T-helper 17 cell (primary cell): Measurements from ENCODE around the gene RBM12. TPM values are rescaled to one million over a fixed set of nuclear protein-coding genes. Genes with fewer than 3 reads are reported as not detected.
A peak's percentile ranks its signal among the peaks of the same experiment; 100 is the strongest.

Source experiments
- ATAC-seq: fragments of 150-1000 bp; cut with Tn5 transposase; 2 replicates; pipeline ENCODE4 v1.10.0; 2021; ENCODE audit warnings: mild to moderate bottlenecking, moderate library complexity
- DNase-seq, 3 donors: peaks; one replicate each; pipeline versions ENCODE4 v3.0.0 to v3.0.0-alpha.2; 2020 to 2021
- H3K9me3 ChIP-seq: one replicate; pipeline ENCODE4 v1.7.0; 2013; ENCODE audit warnings: low read length, mild to moderate bottlenecking; ENCODE audit not compliant: control insufficient read depth, poor library complexity, severe bottlenecking
- H3K27ac Mint-ChIP-seq: one replicate; pipeline ENCODE4 v1.8.0; 2022; ENCODE audit warnings: mild to moderate bottlenecking, moderate library complexity, mixed read lengths
- H3K27me3 Mint-ChIP-seq: one replicate; pipeline ENCODE4 v1.8.0; 2022; ENCODE audit warnings: mixed read lengths
- H3K36me3 Mint-ChIP-seq: one replicate; pipeline ENCODE4 v1.8.0; 2022; ENCODE audit warnings: low read depth, mixed read lengths
- H3K4me1 Mint-ChIP-seq: one replicate; pipeline ENCODE4 v1.8.0; 2022; ENCODE audit warnings: mild to moderate bottlenecking, mixed read lengths
- H3K4me3 Mint-ChIP-seq: one replicate; pipeline ENCODE4 v1.8.0; 2022; ENCODE audit warnings: mild to moderate bottlenecking, moderate library complexity, mixed read lengths
- total RNA-seq, 4 donors: library from RNA in 2 of 4; stranded (reverse) in 2 of 4; gene quantifications; one replicate each; pipeline ENCODE4 v1.2.3 and lab custom pipeline; 2022 to 2026

The RBM12 gene
- total RNA-seq, 2 donors from 2014 or later, result 86.0 to 87.8 TPM

GRCh38 chr20:35602851-35603495 lies 61.7 kb downstream of the RBM12 start:
- DNase-seq, result no peak
- H3K27me3 Mint-ChIP-seq, result peaks cover 11% of the 10 kb centered on the region
- no peak overlapping the region for H3K27ac Mint-ChIP-seq

DNA sequence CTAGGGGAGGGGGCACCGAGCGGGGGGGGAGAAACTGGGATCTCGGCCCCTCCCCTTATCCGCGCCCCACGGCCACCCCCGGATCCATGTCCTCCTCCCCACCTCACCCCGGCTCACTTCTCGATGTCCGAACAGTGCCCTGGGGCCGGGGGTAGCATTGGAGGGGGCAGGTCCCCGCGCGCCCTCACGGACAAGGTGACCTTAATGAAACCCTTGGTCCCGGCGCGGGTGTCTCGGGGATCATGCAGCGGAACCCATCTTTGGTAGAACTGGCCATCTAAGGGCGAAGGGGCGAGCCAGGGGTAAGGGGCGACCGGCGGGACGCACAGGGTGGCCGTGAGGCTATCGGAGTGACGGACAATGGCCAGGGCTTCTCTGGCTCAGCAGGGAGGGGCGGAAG lies 62.7 kb downstream of the RBM12 start:
- peaks cover 20% of the 10 kb centered on the region for H3K4me1 Mint-ChIP-seq
- no peak overlapping the region for H3K27ac Mint-ChIP-seq
- no peaks in the 10 kb centered on the region for H3K9me3 ChIP-seq
- peak overlapping the region; percentile 12 for H3K4me3 Mint-ChIP-seq
- DNase-seq (no peak), ATAC-seq (no peak)
- H3K36me3 Mint-ChIP-seq, result peaks cover 3% of the 10 kb centered on the region
- H3K27me3 Mint-ChIP-seq, result peaks cover 18% of the 10 kb centered on the region

More at GRCh38 chr20:35602851-35603495, 61.7 kb downstream of the RBM12 start:
- Mint-ChIP-seq H3K36me3 (no peaks in the 10 kb centered on the region), H3K4me1 (peaks cover 16% of the 10 kb centered on the region), H3K4me3 (peak overlapping the region; percentile 68)
- no peaks in the 10 kb centered on the region for H3K9me3 ChIP-seq
- no peak for ATAC-seq

DNA sequence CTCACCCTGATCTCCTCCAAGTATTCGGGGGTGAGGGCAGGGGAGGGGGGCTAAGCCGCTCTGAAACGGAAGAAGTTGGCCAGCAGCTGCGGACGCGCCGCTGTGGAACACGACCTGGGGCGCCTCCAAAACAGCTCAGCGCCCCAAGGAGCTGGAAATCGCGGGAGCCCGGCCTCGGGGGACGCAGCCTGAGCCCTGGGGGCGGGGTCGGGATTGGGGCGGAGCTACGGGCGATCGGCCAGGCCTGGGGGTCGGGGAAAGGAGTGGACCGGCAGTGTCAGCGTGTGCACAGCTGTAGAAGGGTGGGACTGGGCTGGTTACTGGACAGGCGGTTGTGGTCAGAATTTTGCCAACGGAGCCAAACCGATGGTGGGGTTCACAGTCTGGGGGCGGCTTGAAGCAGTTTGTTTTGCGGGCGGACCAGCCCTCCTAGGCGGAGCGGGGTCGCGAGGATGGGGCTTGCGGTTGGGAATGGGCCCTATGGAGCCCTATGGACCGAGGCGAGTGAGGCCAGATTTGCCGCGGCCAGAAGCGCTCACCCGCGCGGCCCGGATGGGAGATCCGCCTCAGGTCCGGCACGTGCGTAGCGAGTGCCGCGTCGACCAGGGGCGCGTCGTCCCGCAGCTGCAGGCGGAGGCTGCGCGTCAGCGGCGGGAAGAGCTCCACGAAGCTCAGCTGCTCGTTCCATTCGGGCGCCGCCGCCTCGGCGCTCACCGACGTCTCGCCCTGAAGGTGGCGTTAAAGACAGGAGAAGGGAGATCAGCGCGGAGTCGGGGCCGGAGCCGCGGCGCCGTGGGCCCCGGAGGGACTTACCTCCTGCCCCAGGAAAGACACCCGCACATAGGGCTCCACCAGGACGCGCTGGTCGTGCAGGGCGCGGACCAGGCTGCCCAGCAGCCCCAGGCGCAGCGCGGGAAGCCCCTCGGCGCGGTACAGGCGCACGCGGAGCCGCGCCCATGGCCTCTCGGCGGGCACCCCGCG lies 63.4 kb downstream of the RBM12 start:
- H3K27me3 Mint-ChIP-seq, result peaks cover 21% of the 10 kb centered on the region
- H3K27ac Mint-ChIP-seq, result no peak overlapping the region
- H3K4me1 Mint-ChIP-seq, result peaks cover 20% of the 10 kb centered on the region
- no peaks in the 10 kb centered on the region for H3K9me3 ChIP-seq
- H3K36me3 Mint-ChIP-seq, result peaks cover 3% of the 10 kb centered on the region
- ATAC-seq, result peak; percentile 94
- peak overlapping the region; percentile 85 for H3K4me3 Mint-ChIP-seq
- DNase-seq, result peak; percentile 62 to 74 (median 68)

- H3K27ac Mint-ChIP-seq, result no peak overlapping the region
- no peak for ATAC-seq
- peak overlapping the region; percentile 85 for H3K4me3 Mint-ChIP-seq
- peaks cover 3% of the 10 kb centered on the region for H3K36me3 Mint-ChIP-seq
- no peaks in the 10 kb centered on the region for H3K9me3 ChIP-seq
- DNase-seq, result no peak
- H3K4me1 Mint-ChIP-seq, result peaks cover 22% of the 10 kb centered on the region
- peaks cover 19% of the 10 kb centered on the region for H3K27me3 Mint-ChIP-seq
Measured at GRCh38 chr20:35600176-35600992, 64.3 kb downstream of the RBM12 start.

DNA sequence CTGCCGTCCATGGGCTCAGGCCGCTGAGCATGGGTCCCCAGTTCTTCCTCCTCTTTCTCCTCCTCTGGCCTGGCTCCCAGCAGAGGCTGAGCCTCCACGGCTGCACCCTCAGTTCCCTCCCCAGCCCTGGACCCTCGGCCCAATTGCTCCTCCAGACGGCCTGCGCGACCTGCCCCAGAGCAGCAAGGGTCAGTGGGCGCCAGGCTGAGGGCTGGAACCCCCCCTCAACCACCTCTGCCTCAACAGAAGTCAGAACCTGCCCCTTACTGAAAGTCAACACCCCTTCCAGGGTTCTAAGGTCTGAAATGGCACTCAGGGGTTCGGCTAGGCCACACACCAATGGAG lies 65.0 kb downstream of the RBM12 start:
- Mint-ChIP-seq H3K4me3 (peak overlapping the region; percentile 31), H3K36me3 (peaks cover 3% of the 10 kb centered on the region), H3K27me3 (peaks cover 15% of the 10 kb centered on the region), H3K4me1 (peaks cover 19% of the 10 kb centered on the region), H3K27ac (no peak overlapping the region)
- ATAC-seq (no peak), DNase-seq (no peak)
- H3K9me3 ChIP-seq, result no peaks in the 10 kb centered on the region

Other genes with a start within 250 kb of the RBM12 start
- gene GDF5, start 226.7 kb downstream of the RBM12 start, total RNA-seq, result not detected
- 10 to 100 TPM; 36.6 to 44.4 TPM for gene CEP250, start 209.3 kb downstream of the RBM12 start, total RNA-seq
- gene C20orf173, start 135.2 kb downstream of the RBM12 start, total RNA-seq, result not detected
- 100 to 1,000 TPM; 139 to 158 TPM for gene ERGIC3, start 122.8 kb downstream of the RBM12 start, total RNA-seq
- 10 to 100 TPM; 13.7 to 15.7 TPM for gene SPAG4, start 49.1 kb downstream of the RBM12 start, total RNA-seq
- gene CPNE1, start within 50 bp of the RBM12 start, total RNA-seq, result 100 to 1,000 TPM; 215 to 250 TPM
- 10 to 100 TPM; 16.8 to 19.4 TPM for gene NFS1, start 34.5 kb upstream of the RBM12 start, total RNA-seq
- gene ROMO1, start 34.5 kb upstream of the RBM12 start, total RNA-seq, result 10 to 100 TPM; 35.1 to 37.6 TPM
- gene RBM39, start 77.4 kb upstream of the RBM12 start, total RNA-seq, result 1,000 to 10,000 TPM; 1,047 to 1,109 TPM
- 100 to 1,000 TPM; 121 to 129 TPM for gene PHF20, start 107.1 kb upstream of the RBM12 start, total RNA-seq